ENCODE results near the gene IL10RB.

- peak; percentile 16 for TF ChIP-seq CTCF (IDR thresholded peaks at IDR 0.05; ENCODE audit: borderline replicate concordance, extremely low read depth, low read length, poor library complexity, severe bottlenecking)
- no peak for TF ChIP-seq EZH2 (IDR thresholded peaks at IDR 0.05; ENCODE audit: borderline replicate concordance, low read depth, low read length, severe bottlenecking)
Observed at GRCh38 chr21:33232291-33233034, 33.7 kb upstream of the IL10RB start.

All from DND-41 (cell line).